ENCODE measurements around the gene ARID4B. TPM values are rescaled to one million over a fixed set of nuclear protein-coding genes. Genes with fewer than 3 reads are reported as not detected.

ARID4B gene
- total RNA-seq, 1 experiment from 2014 or later, result 34.0 TPM

DNA sequence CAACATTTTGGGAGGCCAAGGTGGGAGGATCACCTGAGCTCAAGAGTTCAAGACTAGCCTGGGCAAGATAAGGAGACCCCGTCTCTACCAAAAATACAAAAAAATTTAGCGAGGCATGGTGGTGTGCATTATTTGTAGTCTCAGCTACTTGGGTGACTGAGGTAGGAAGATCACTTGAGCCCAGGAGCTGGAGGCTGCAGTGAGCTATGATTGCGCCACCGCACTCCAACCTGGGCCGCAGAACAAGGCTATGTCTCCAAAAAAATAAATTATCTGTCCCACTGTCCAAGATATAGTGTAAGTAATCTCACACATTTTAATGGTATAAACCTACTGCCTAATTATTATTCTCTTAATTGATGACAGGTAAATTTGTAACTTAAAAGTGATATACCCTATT is 12.8 kb downstream of the ARID4B start:
- no peaks in the 10 kb centered on the region for H4K20me1 ChIP-seq (ENCODE audit: control insufficient read depth, insufficient read depth, insufficient read length)

More for the DNA sequence above, 12.8 kb downstream of the ARID4B start:
- Histone ChIP-seq H3K23ac (ENCODE audit: insufficient read length, low read depth, low read length) (no peak overlapping the region), H2AFZ (ENCODE audit: low read length) (no peak overlapping the region), H3K9me3 (ENCODE audit: control insufficient read depth, low read depth, low read length) (no peaks in the 10 kb centered on the region), H2BK12ac (ENCODE audit: insufficient read length, low read depth, low read length) (no peak overlapping the region), H3K79me2 (ENCODE audit: insufficient read depth, low read length) (peaks cover 44% of the 10 kb centered on the region; the same call in 1 of the 2 replicates), H3K56ac (ENCODE audit: insufficient read length, low read depth, low read length) (no peak overlapping the region), H3K23me2 (ENCODE audit: insufficient read length, low read depth, low read length, poor library complexity, severe bottlenecking) (no peaks in the 10 kb centered on the region), H2BK5ac (ENCODE audit: insufficient read length, low read length) (no peak overlapping the region), H3K4ac (ENCODE audit: low read depth, low read length) (no peak overlapping the region), H3K14ac (ENCODE audit: insufficient read depth, low read length) (no peak overlapping the region), H3K27ac (ENCODE audit: insufficient read length, low read depth, low read length) (no peak overlapping the region), H3K4me1 (ENCODE audit: insufficient read depth, low read length) (no peaks in the 10 kb centered on the region; the same call in 1 of the 2 replicates), H2BK120ac (ENCODE audit: low read depth, low read length, poor library complexity, severe bottlenecking) (no peak overlapping the region), H2BK20ac (ENCODE audit: low read depth, low read length, poor library complexity, severe bottlenecking) (no peak overlapping the region), H3K18ac (ENCODE audit: insufficient read length, low read depth, low read length) (no peak overlapping the region), H2BK15ac (ENCODE audit: low read depth, low read length) (no peak overlapping the region), H4K91ac (ENCODE audit: insufficient read length, low read depth, low read length) (no peak overlapping the region), H4K5ac (ENCODE audit: insufficient read length, low read depth, low read length) (no peak overlapping the region), H3K27me3 (ENCODE audit: insufficient read depth, low read length) (no peaks in the 10 kb centered on the region), H3K4me2 (ENCODE audit: insufficient read depth, insufficient read length, low read length) (no peak overlapping the region), H4K8ac (replicated peaks; ENCODE audit: insufficient read length, low read depth, low read length) (no peak overlapping the region), H3K9ac (ENCODE audit: extremely low read depth, insufficient read length, low read length) (no peak overlapping the region), H3T11ph (ENCODE audit: low read length) (no peak overlapping the region), H2AK5ac (ENCODE audit: insufficient read length, low read length) (no peak overlapping the region), H3K79me1 (ENCODE audit: insufficient read depth, low read depth, low read length, poor library complexity, severe bottlenecking) (peaks cover 11% of the 10 kb centered on the region)
- no peak for DNase-seq
- no peaks in the 10 kb centered on the region for H3K27me3 Mint-ChIP-seq (ENCODE audit: low read depth)
- no peak overlapping the region for H3K27ac Mint-ChIP-seq
- peaks cover 25 to 40% (median 27%) of the 10 kb centered on the region in 3 experiments; a peak in 6 of 7 replicates for H3K36me3 Mint-ChIP-seq (ENCODE audit: insufficient read depth in 1 of 3, low read depth in 3 of 3)
- TF ChIP-seq, protein P1, sequence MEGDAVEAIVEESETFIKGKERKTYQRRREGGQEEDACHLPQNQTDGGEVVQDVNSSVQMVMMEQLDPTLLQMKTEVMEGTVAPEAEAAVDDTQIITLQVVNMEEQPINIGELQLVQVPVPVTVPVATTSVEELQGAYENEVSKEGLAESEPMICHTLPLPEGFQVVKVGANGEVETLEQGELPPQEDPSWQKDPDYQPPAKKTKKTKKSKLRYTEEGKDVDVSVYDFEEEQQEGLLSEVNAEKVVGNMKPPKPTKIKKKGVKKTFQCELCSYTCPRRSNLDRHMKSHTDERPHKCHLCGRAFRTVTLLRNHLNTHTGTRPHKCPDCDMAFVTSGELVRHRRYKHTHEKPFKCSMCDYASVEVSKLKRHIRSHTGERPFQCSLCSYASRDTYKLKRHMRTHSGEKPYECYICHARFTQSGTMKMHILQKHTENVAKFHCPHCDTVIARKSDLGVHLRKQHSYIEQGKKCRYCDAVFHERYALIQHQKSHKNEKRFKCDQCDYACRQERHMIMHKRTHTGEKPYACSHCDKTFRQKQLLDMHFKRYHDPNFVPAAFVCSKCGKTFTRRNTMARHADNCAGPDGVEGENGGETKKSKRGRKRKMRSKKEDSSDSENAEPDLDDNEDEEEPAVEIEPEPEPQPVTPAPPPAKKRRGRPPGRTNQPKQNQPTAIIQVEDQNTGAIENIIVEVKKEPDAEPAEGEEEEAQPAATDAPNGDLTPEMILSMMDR (conservative IDR thresholded peaks at IDR 0.05), result no peak
- WGBS (ENCODE audit: extremely low coverage, insufficient read length, low lambda C conversion rate), result no CpG with 5 or more reads among the region's 5 CpGs
- H3K4me3 Mint-ChIP-seq, result no peak overlapping the region
- H3K9me3 Mint-ChIP-seq, result no peaks in the 10 kb centered on the region; a peak in 1 of 5 replicates
- H3K4me1 Mint-ChIP-seq, result peaks cover 4 to 5% of the 10 kb centered on the region in 2 experiments; a peak in 3 of 4 replicates

Measured in H9 (cell line).